Thoracic aorta (tissue), 2 donors: ENCODE measurements around the gene PIKFYVE. TPM values are rescaled to one million over a fixed set of nuclear protein-coding genes. Genes with fewer than 3 reads are reported as not detected.
"Not testable (repeated sequence)": the region's sequence is repeated elsewhere in the genome, so short reads cannot be mapped to it uniquely, and the experiment has no call there.

Source experiments
- ATAC-seq: fragments of 150-250 bp; one replicate; pipeline ENCODE4 v1.8.0; 2017; ENCODE audit warnings: low read depth; ENCODE audit not compliant: insufficient number of reproducible peaks, low FRiP score
- DNase-seq: peaks from one replicate; pipeline ENCODE4 v3.0.0-alpha.2; 2020; ENCODE audit warnings: low spot score
- H3K27ac ChIP-seq, 2 donors: fragments of 200-600 bp; sonication (generic); 1 replicate in 1 of 2; 2 replicates in 1 of 2; pipeline ENCODE4 v1.5.1; 2016; ENCODE audit warnings: mild to moderate bottlenecking in 2 of 2, moderate library complexity in 2 of 2
- H3K27me3 ChIP-seq: fragments of 200-600 bp; sonication (generic); replicated peaks from 2 replicates; pipeline ENCODE4 v1.6.0; 2016; ENCODE audit warnings: mild to moderate bottlenecking; ENCODE audit not compliant: insufficient read depth
- H3K36me3 ChIP-seq: fragments of 200-600 bp; sonication (generic); one replicate; pipeline ENCODE4 v1.5.1; 2016
- H3K4me1 ChIP-seq, 2 donors: fragments of 200-600 bp; sonication (generic); 1 replicate in 1 of 2; 2 replicates in 1 of 2; pipeline versions ENCODE4 v1.5.1 to v1.6.0; 2016; ENCODE audit warnings: low read depth in 2 of 2, mild to moderate bottlenecking in 1 of 2; ENCODE audit not compliant: control insufficient read depth in 1 of 2
- H3K4me3 ChIP-seq: fragments of 200-600 bp; sonication (generic); 2 replicates; pipeline ENCODE4 v1.5.1; 2016; ENCODE audit warnings: mild to moderate bottlenecking
- H3K9me3 ChIP-seq: fragments of 200-600 bp; sonication (generic); 2 replicates; pipeline ENCODE4 v1.5.1; 2016
- CTCF ChIP-seq: fragments of 200-600 bp; sonication (generic); IDR thresholded peaks from one replicate; pipeline ENCODE4 v1.5.1; 2019; ENCODE audit warnings: antibody characterized with exemption
- total RNA-seq, 2 donors: library from RNA; depleted of rRNA; stranded (reverse); fragments of >200 nt; gene quantifications; one replicate each; pipeline versions ENCODE4 v1.1.0 to v1.2.3, GENCODE V29; 2016

The PIKFYVE gene
- 10 to 100 TPM; 18.0 to 29.4 TPM for total RNA-seq

GRCh38 chr2:208265801-208266552 lies at the start of gene PIKFYVE:
TSS of gene PIKFYVE (plus strand) at chr2:208266255. CDS start at chr2:208271520, 5,265 bp downstream.
- ATAC-seq (peak; percentile 96), DNase-seq (peak; percentile 85)
- H3K27ac ChIP-seq = peak within 1 kb of the TSS; percentile 97 to 98
- no peaks in the 10 kb centered on the region for H3K9me3 ChIP-seq
- H3K36me3 ChIP-seq = no peaks in the 10 kb centered on the region
- H3K4me1 ChIP-seq = peaks cover 24 to 30% of the 10 kb centered on the region in 2 donors
- no peak for TF ChIP-seq CTCF
- H3K27me3 ChIP-seq = no peaks in the 10 kb centered on the region
- peak within 1 kb of the TSS; percentile 96 for H3K4me3 ChIP-seq

- H3K27ac ChIP-seq, DNase-seq, H3K36me3 ChIP-seq, ATAC-seq, H3K4me3 ChIP-seq, H3K27me3 ChIP-seq, H3K9me3 ChIP-seq, H3K4me1 ChIP-seq: not testable (repeated sequence)
Observed at GRCh38 chr2:208221873-208222272, 44.2 kb upstream of the PIKFYVE start.

- Histone ChIP-seq H3K9me3 (no peaks in the 10 kb centered on the region), H3K36me3 (no peaks in the 10 kb centered on the region), H3K27me3 (no peaks in the 10 kb centered on the region), H3K4me1 (no peaks in the 10 kb centered on the region), H3K4me3 (no peak overlapping the region), H3K27ac (no peak overlapping the region)
- no peak for DNase-seq
- no peak for ATAC-seq
- no peak for TF ChIP-seq CTCF
Observed at GRCh38 chr2:208222351-208222750, 43.7 kb upstream of the PIKFYVE start.

- no peak for ATAC-seq
- Histone ChIP-seq H3K27me3 (no peaks in the 10 kb centered on the region), H3K36me3 (no peaks in the 10 kb centered on the region), H3K9me3 (no peaks in the 10 kb centered on the region), H3K4me3 (no peak overlapping the region), H3K27ac (no peak overlapping the region), H3K4me1 (no peaks in the 10 kb centered on the region)
- TF ChIP-seq CTCF = no peak
- no peak for DNase-seq
Observed at GRCh38 chr2:208224802-208225201, 41.3 kb upstream of the PIKFYVE start.

- TF ChIP-seq CTCF = no peak
- no peak for ATAC-seq
- no peak for DNase-seq
- no peak overlapping the region for H3K4me3 ChIP-seq
- no peaks in the 10 kb centered on the region for H3K36me3 ChIP-seq
- H3K27ac ChIP-seq = no peak overlapping the region
- no peaks in the 10 kb centered on the region for H3K27me3 ChIP-seq
- no peaks in the 10 kb centered on the region for H3K4me1 ChIP-seq
- no peaks in the 10 kb centered on the region for H3K9me3 ChIP-seq
Observed at GRCh38 chr2:208227581-208228232, 38.3 kb upstream of the PIKFYVE start.
